Transverse colon (tissue), 4 donors: ENCODE data around the gene ZNF248.

Source experiments
- POLR2A ChIP-seq: fragments of 450-650 bp; IDR thresholded peaks from one replicate; pipeline ENCODE4 v1.6.1; 2016; ENCODE audit warnings: antibody characterized with exemption, mild to moderate bottlenecking, moderate library complexity
- POLR2AphosphoS5 ChIP-seq, 3 donors: sonication (generic); formaldehyde crosslinking; IDR thresholded peaks; one replicate each; pipeline ENCODE4 v1.6.1; 2016; ENCODE audit warnings: antibody characterized with exemption in 3 of 3
- TF ChIP-seq, protein P1 (sequence below), 5 experiments: fragments of 200-600 bp in 3 of 5; fragments of 450-650 bp in 2 of 5; sonication (generic) in 3 of 5; IDR thresholded peaks; 1 replicate in 2 of 5; 2 replicates in 3 of 5; pipeline ENCODE4 v1.5.1; 2016 to 2017; ENCODE audit warnings: antibody characterized with exemption in 5 of 5, inconsistent platforms in 3 of 5, mild to moderate bottlenecking in 2 of 5, moderate library complexity in 1 of 5

- TF ChIP-seq, protein P1, sequence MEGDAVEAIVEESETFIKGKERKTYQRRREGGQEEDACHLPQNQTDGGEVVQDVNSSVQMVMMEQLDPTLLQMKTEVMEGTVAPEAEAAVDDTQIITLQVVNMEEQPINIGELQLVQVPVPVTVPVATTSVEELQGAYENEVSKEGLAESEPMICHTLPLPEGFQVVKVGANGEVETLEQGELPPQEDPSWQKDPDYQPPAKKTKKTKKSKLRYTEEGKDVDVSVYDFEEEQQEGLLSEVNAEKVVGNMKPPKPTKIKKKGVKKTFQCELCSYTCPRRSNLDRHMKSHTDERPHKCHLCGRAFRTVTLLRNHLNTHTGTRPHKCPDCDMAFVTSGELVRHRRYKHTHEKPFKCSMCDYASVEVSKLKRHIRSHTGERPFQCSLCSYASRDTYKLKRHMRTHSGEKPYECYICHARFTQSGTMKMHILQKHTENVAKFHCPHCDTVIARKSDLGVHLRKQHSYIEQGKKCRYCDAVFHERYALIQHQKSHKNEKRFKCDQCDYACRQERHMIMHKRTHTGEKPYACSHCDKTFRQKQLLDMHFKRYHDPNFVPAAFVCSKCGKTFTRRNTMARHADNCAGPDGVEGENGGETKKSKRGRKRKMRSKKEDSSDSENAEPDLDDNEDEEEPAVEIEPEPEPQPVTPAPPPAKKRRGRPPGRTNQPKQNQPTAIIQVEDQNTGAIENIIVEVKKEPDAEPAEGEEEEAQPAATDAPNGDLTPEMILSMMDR (IDR thresholded peaks at IDR 0.05) = no peak
- TF ChIP-seq POLR2AphosphoS5 (IDR thresholded peaks at IDR 0.05) (no peak), POLR2A (no peak)
Measured at GRCh38 chr10:37777056-37777455, 80.4 kb downstream of the ZNF248 start.
